LHCN-M2 (cell line): Measurements from ENCODE around the gene KRTAP13-3. TPM values are rescaled to one million over a fixed set of nuclear protein-coding genes. Genes with fewer than 3 reads are reported as not detected.

Source experiments
- total RNA-seq: library from RNA; depleted of rRNA; stranded (reverse); fragments of >200 nt; gene quantifications from 2 replicates; pipeline ENCODE4 v1.2.3, GENCODE V29; 2014; rRNA removed

KRTAP13-3 gene
- total RNA-seq, 1 experiment from 2014 or later, result not detected

Other genes starting within 250 kb of the KRTAP13-3 start
- gene CLDN8, start 209.8 kb downstream of the KRTAP13-3 start, total RNA-seq, result not detected in 2 replicates
- not detected in 2 replicates for gene KRTAP24-1, start 143.0 kb downstream of the KRTAP13-3 start, total RNA-seq
- gene KRTAP25-1, start 136.4 kb downstream of the KRTAP13-3 start, total RNA-seq, result not detected in 2 replicates
- not detected in 2 replicates for gene KRTAP26-1, start 105.6 kb downstream of the KRTAP13-3 start, total RNA-seq
- not detected in 2 replicates for gene KRTAP27-1, start 88.2 kb downstream of the KRTAP13-3 start, total RNA-seq
- not detected in 2 replicates for gene KRTAP23-1, start 77.3 kb downstream of the KRTAP13-3 start, total RNA-seq
- not detected in 2 replicates for gene KRTAP13-2, start 53.7 kb downstream of the KRTAP13-3 start, total RNA-seq
- not detected in 2 replicates for gene KRTAP13-1, start 29.9 kb downstream of the KRTAP13-3 start, total RNA-seq
- gene KRTAP13-4, start 4.3 kb upstream of the KRTAP13-3 start, total RNA-seq, result not detected in 2 replicates
- not detected in 2 replicates for gene KRTAP15-1, start 14.3 kb upstream of the KRTAP13-3 start, total RNA-seq
- not detected in 2 replicates for gene KRTAP19-1, start 54.4 kb upstream of the KRTAP13-3 start, total RNA-seq
- gene KRTAP19-2, start 61.5 kb upstream of the KRTAP13-3 start, total RNA-seq, result not detected in 2 replicates
- gene KRTAP19-3, start 66.1 kb upstream of the KRTAP13-3 start, total RNA-seq, result not detected in 2 replicates
- not detected in 2 replicates for gene KRTAP19-4, start 71.2 kb upstream of the KRTAP13-3 start, total RNA-seq
- gene KRTAP19-5, start 76.2 kb upstream of the KRTAP13-3 start, total RNA-seq, result not detected in 2 replicates
- gene KRTAP19-6, start 115.9 kb upstream of the KRTAP13-3 start, total RNA-seq, result not detected in 2 replicates
- gene KRTAP19-7, start 135.4 kb upstream of the KRTAP13-3 start, total RNA-seq, result not detected in 2 replicates
- not detected in 2 replicates for gene KRTAP22-2, start 164.5 kb upstream of the KRTAP13-3 start, total RNA-seq
- gene KRTAP6-3, start 166.5 kb upstream of the KRTAP13-3 start, total RNA-seq, result not detected in 2 replicates
- gene KRTAP6-2, start 173.0 kb upstream of the KRTAP13-3 start, total RNA-seq, result not detected in 2 replicates
- gene KRTAP22-1, start 175.2 kb upstream of the KRTAP13-3 start, total RNA-seq, result not detected in 2 replicates
- gene KRTAP6-1, start 188.0 kb upstream of the KRTAP13-3 start, total RNA-seq, result not detected in 2 replicates
- not detected in 2 replicates for gene KRTAP20-1, start 190.5 kb upstream of the KRTAP13-3 start, total RNA-seq
- not detected in 2 replicates for gene KRTAP20-4, start 194.7 kb upstream of the KRTAP13-3 start, total RNA-seq
- gene KRTAP20-2, start 209.3 kb upstream of the KRTAP13-3 start, total RNA-seq, result not detected in 2 replicates
- gene KRTAP20-3, start 216.9 kb upstream of the KRTAP13-3 start, total RNA-seq, result not detected in 2 replicates